ENCODE data around the gene COPS3.

GRCh38 chr17:17221329-17221728, 59.7 kb downstream of the COPS3 start:
- TF ChIP-seq CTCF (IDR thresholded peaks at IDR 0.05) = no peak
- TF ChIP-seq EP300 (IDR thresholded peaks at IDR 0.05) = no peak
- no peak for TF ChIP-seq POLR2AphosphoS5 (IDR thresholded peaks at IDR 0.05)
- TF ChIP-seq POLR2A (IDR thresholded peaks at IDR 0.05) = no peak

Measured in upper lobe of left lung (tissue), 4 donors.